Measurements from ENCODE around the gene ASCL5.

GRCh38 chr1:201155354-201155753, 28.4 kb upstream of the ASCL5 start:
- TF ChIP-seq CTCF (IDR thresholded peaks at IDR 0.05; ENCODE audit: borderline replicate concordance, extremely low read depth, low read length, poor library complexity, severe bottlenecking) (no peak), EZH2 (IDR thresholded peaks at IDR 0.05; ENCODE audit: borderline replicate concordance, low read depth, low read length, severe bottlenecking) (no peak)

Measured in DND-41 (cell line).